WTC11 (cell line): ENCODE measurements around the gene RPH3AL. TPM values are rescaled to one million over a fixed set of nuclear protein-coding genes. Genes with fewer than 3 reads are reported as not detected.

ENCODE experiments used
- ATAC-seq: fragments of 200-7000 bp; cut with Tn5 transposase; 2 replicates; pipeline ENCODE4 v1.10.0; 2021; ENCODE audit warnings: mild to moderate bottlenecking, moderate library complexity
- CTCF ChIA-PET: fragments of 300-600 bp; sonication (Branson Sonifier 250); formaldehyde crosslinking; loops from one replicate; lab custom pipeline; 2021; ENCODE audit warnings: antibody characterized with exemption; lab: Charles Lee
- POLR2A ChIA-PET: fragments of 350-600 bp; sonication (Branson Sonifier 250); formaldehyde crosslinking; loops from one replicate; lab custom pipeline; 2021; ENCODE audit warnings: antibody characterized with exemption; lab: Charles Lee
- DNase-seq: peaks from one replicate; pipeline ENCODE4 v3.0.0; 2021; ENCODE audit warnings: low spot score
- H3K27ac Mint-ChIP-seq: 2 replicates; pipeline ENCODE4 v1.8.0; 2021; ENCODE audit warnings: mixed read lengths
- H3K27me3 Mint-ChIP-seq: 2 replicates; pipeline ENCODE4 v1.8.0; 2021; ENCODE audit warnings: low read depth, mild to moderate bottlenecking, moderate library complexity, mixed read lengths
- H3K36me3 Mint-ChIP-seq: 2 replicates; pipeline ENCODE4 v1.8.0; 2021; ENCODE audit warnings: mixed read lengths
- H3K4me1 Mint-ChIP-seq: 2 replicates; pipeline ENCODE4 v1.8.0; 2022; ENCODE audit warnings: mixed read lengths
- H3K4me3 Mint-ChIP-seq: 2 replicates; pipeline ENCODE4 v1.8.0; 2021; ENCODE audit warnings: mild to moderate bottlenecking, moderate library complexity, mixed read lengths
- H3K9me3 Mint-ChIP-seq: 2 replicates; pipeline ENCODE4 v1.8.0; 2021; ENCODE audit warnings: mixed read lengths
- ATF1 ChIP-seq: sonication (generic); formaldehyde crosslinking; IDR thresholded peaks from 2 replicates; pipeline ENCODE4 v1.8.1; 2023; ENCODE audit warnings: mild to moderate bottlenecking, moderate library complexity, missing genetic modification reagents
- CBFB ChIP-seq: sonication (generic); formaldehyde crosslinking; IDR thresholded peaks from 2 replicates; pipeline ENCODE4 v1.8.1; 2022; ENCODE audit warnings: mild to moderate bottlenecking, low read depth, missing genetic modification reagents
- E2F1 ChIP-seq: sonication (generic); formaldehyde crosslinking; IDR thresholded peaks from 2 replicates; pipeline ENCODE4 v1.8.0; 2022; ENCODE audit warnings: mild to moderate bottlenecking, missing genetic modification reagents
- E2F5 ChIP-seq: sonication (generic); formaldehyde crosslinking; IDR thresholded peaks from 2 replicates; pipeline ENCODE4 v1.8.1; 2022; ENCODE audit warnings: mild to moderate bottlenecking, moderate library complexity, missing genetic modification reagents
- ETV6 ChIP-seq: sonication (generic); formaldehyde crosslinking; IDR thresholded peaks from 2 replicates; pipeline ENCODE4 v1.8.1; 2022; ENCODE audit warnings: mild to moderate bottlenecking, missing genetic modification reagents
- FOXJ3 ChIP-seq: sonication (generic); formaldehyde crosslinking; IDR thresholded peaks from 2 replicates; pipeline ENCODE4 v1.9.0; 2021; ENCODE audit warnings: missing genetic modification reagents, mild to moderate bottlenecking, borderline replicate concordance
- FOXP1 ChIP-seq: sonication (generic); formaldehyde crosslinking; IDR thresholded peaks from 2 replicates; pipeline ENCODE4 v1.8.0; 2022; ENCODE audit warnings: missing genetic modification reagents, mild to moderate bottlenecking, moderate library complexity, borderline replicate concordance
- FOXP4 ChIP-seq: sonication (generic); formaldehyde crosslinking; IDR thresholded peaks from 2 replicates; pipeline ENCODE4 v1.8.0; 2022; ENCODE audit warnings: mild to moderate bottlenecking, missing genetic modification reagents
- GABPB1 ChIP-seq: sonication (generic); formaldehyde crosslinking; IDR thresholded peaks from 2 replicates; pipeline ENCODE4 v1.8.1; 2023; ENCODE audit warnings: mild to moderate bottlenecking, missing genetic modification reagents
- HMGA2 ChIP-seq: fragments of 250-450 bp; sonication (Bioruptor Pico); IDR thresholded peaks from 2 replicates; pipeline ENCODE4 v1.4.0; 2021; ENCODE audit warnings: mild to moderate bottlenecking, moderate library complexity
- JUN ChIP-seq: sonication (generic); formaldehyde crosslinking; IDR thresholded peaks from 2 replicates; pipeline ENCODE4 v1.8.0; 2023; ENCODE audit warnings: mild to moderate bottlenecking, missing genetic modification reagents
- MAX ChIP-seq: sonication (generic); formaldehyde crosslinking; IDR thresholded peaks from 2 replicates; pipeline ENCODE4 v1.8.0; 2022; ENCODE audit warnings: mild to moderate bottlenecking, missing genetic modification reagents
- NFATC4 ChIP-seq: fragments of 250-450 bp; sonication (Bioruptor Pico); IDR thresholded peaks from 2 replicates; pipeline ENCODE4 v1.9.0; 2021; ENCODE audit warnings: mild to moderate bottlenecking
- NR2C2 ChIP-seq: sonication (generic); formaldehyde crosslinking; IDR thresholded peaks from 2 replicates; pipeline ENCODE4 v1.8.0; 2022; ENCODE audit warnings: mild to moderate bottlenecking, missing genetic modification reagents
- PREB ChIP-seq: sonication (generic); formaldehyde crosslinking; IDR thresholded peaks from 2 replicates; pipeline ENCODE4 v1.8.1; 2022; ENCODE audit warnings: mild to moderate bottlenecking, missing genetic modification reagents, moderate library complexity, borderline replicate concordance
- SOX15 ChIP-seq: fragments of 250-450 bp; sonication (Bioruptor Pico); IDR thresholded peaks from 2 replicates; pipeline ENCODE4 v1.9.0; 2021; ENCODE audit warnings: mild to moderate bottlenecking
- TP53 ChIP-seq: sonication (generic); formaldehyde crosslinking; IDR thresholded peaks from 2 replicates; pipeline ENCODE4 v1.8.1; 2023; ENCODE audit warnings: mild to moderate bottlenecking, missing genetic modification reagents
- USF1 ChIP-seq: sonication (generic); formaldehyde crosslinking; IDR thresholded peaks from 2 replicates; pipeline ENCODE4 v1.8.0; 2022; ENCODE audit warnings: mild to moderate bottlenecking, missing genetic modification reagents
- USF2 ChIP-seq: sonication (generic); formaldehyde crosslinking; IDR thresholded peaks from 2 replicates; pipeline ENCODE4 v1.8.1; 2023; ENCODE audit warnings: mild to moderate bottlenecking, missing genetic modification reagents, moderate library complexity
- ZBTB21 ChIP-seq: sonication (generic); formaldehyde crosslinking; IDR thresholded peaks from 2 replicates; pipeline ENCODE4 v1.8.1; 2023; ENCODE audit warnings: mild to moderate bottlenecking, missing genetic modification reagents, borderline replicate concordance
- ZBTB43 ChIP-seq: sonication (generic); formaldehyde crosslinking; IDR thresholded peaks from 2 replicates; pipeline ENCODE4 v1.8.1; 2023; ENCODE audit warnings: mild to moderate bottlenecking, missing genetic modification reagents
- ZNF138 ChIP-seq: sonication (generic); formaldehyde crosslinking; conservative IDR thresholded peaks from 2 replicates; pipeline ENCODE4 v1.8.1; 2022; ENCODE audit warnings: mild to moderate bottlenecking, moderate library complexity, missing genetic modification reagents
- ZNF263 ChIP-seq: sonication (generic); formaldehyde crosslinking; IDR thresholded peaks from 2 replicates; pipeline ENCODE4 v1.8.1; 2022; ENCODE audit warnings: low read depth, mild to moderate bottlenecking, moderate library complexity, missing genetic modification reagents
- ZNF512 ChIP-seq: sonication (generic); formaldehyde crosslinking; IDR thresholded peaks from 2 replicates; pipeline ENCODE4 v1.8.1; 2022; ENCODE audit warnings: missing genetic modification reagents, borderline replicate concordance
- total RNA-seq: library from RNA; stranded (reverse); gene quantifications from 3 replicates; pipeline ENCODE4 v1.2.3, GENCODE V29; 2021

RPH3AL gene
- total RNA-seq, 1 experiment from 2014 or later: 2.0 TPM

GRCh38 chr17:263773-264172 lies 88.8 kb downstream of the RPH3AL start:
- DNase-seq: no peak

GRCh38 chr17:263271-263670 lies 89.3 kb downstream of the RPH3AL start:
- peaks cover 26% of the 10 kb centered on the region for H3K27me3 Mint-ChIP-seq
- ChIA-PET CTCF (no interaction called here), POLR2A (interaction anchor here (1.0 kb wide), 1 partner anchor 56 kb away, joined by 3 read pairs; no protein-coding TSS in a partner anchor)
- peaks cover 29% of the 10 kb centered on the region for H3K36me3 Mint-ChIP-seq
- peaks cover 17% of the 10 kb centered on the region for H3K9me3 Mint-ChIP-seq
- DNase-seq (no peak), ATAC-seq (no peak)
- H3K4me1 Mint-ChIP-seq: peaks cover 35% of the 10 kb centered on the region
- H3K27ac Mint-ChIP-seq: no peak overlapping the region
- no peak overlapping the region for H3K4me3 Mint-ChIP-seq
- TF ChIP-seq ZNF138 (CRISPR knock-in tag): no peak
- no peak for TF ChIP-seq USF2
- TF ChIP-seq FOXP4 (CRISPR knock-in tag): no peak
- no peak for TF ChIP-seq TP53 (CRISPR knock-in tag)
- no peak for TF ChIP-seq ATF1 (CRISPR knock-in tag)
- no peak for TF ChIP-seq ZNF512
- no peak for TF ChIP-seq JUN (CRISPR knock-in tag)
- no peak for TF ChIP-seq ZBTB21 (CRISPR knock-in tag)
- no peak for TF ChIP-seq FOXJ3
- TF ChIP-seq ZNF263: no peak

More at GRCh38 chr17:263773-264172, 88.8 kb downstream of the RPH3AL start:
- no peak overlapping the region for H3K4me3 Mint-ChIP-seq
- peaks cover 21% of the 10 kb centered on the region for H3K27me3 Mint-ChIP-seq
- CTCF ChIA-PET: no interaction called here
- POLR2A ChIA-PET: interaction anchor here (1.0 kb wide), 1 partner anchor 57 kb away, joined by 3 read pairs; no protein-coding TSS in a partner anchor
- TF ChIP-seq USF1 (no peak), E2F1 (no peak), MAX (CRISPR knock-in tag) (no peak), SOX15 (CRISPR knock-in tag) (no peak), ZBTB43 (CRISPR knock-in tag) (no peak), NFATC4 (CRISPR knock-in tag) (no peak), PREB (CRISPR knock-in tag) (no peak), NR2C2 (CRISPR knock-in tag) (no peak), CBFB (CRISPR knock-in tag) (no peak), TP53 (CRISPR knock-in tag) (no peak), E2F5 (CRISPR knock-in tag) (no peak), FOXP1 (no peak), GABPB1 (CRISPR knock-in tag) (no peak), ETV6 (CRISPR knock-in tag) (no peak), HMGA2 (CRISPR knock-in tag) (no peak)
- ATAC-seq: no peak
- H3K27ac Mint-ChIP-seq: no peak overlapping the region
- peaks cover 17% of the 10 kb centered on the region for H3K9me3 Mint-ChIP-seq
- peaks cover 30% of the 10 kb centered on the region for H3K4me1 Mint-ChIP-seq
- H3K36me3 Mint-ChIP-seq: peaks cover 29% of the 10 kb centered on the region
